HG03280 (cell line): Measurements from ENCODE around the gene LRMDA.

Source experiments
- ATAC-seq: cut with Tn5 transposase; IDR thresholded peaks from one replicate; pipeline ENCODE4 v1.9.1; 2021; ENCODE audit warnings: mild to moderate bottlenecking, moderate library complexity; ENCODE audit not compliant: unreplicated experiment

The LRMDA gene

GRCh38 chr10:76265441-76266113 is 834.2 kb downstream of the LRMDA start:
- ATAC-seq = no peak

GRCh38 chr10:76268530-76268929 is 837.1 kb downstream of the LRMDA start:
- ATAC-seq = no peak

- no peak for ATAC-seq
Observed at GRCh38 chr10:76268954-76269353, 837.5 kb downstream of the LRMDA start.

- ATAC-seq = no peak
Observed at GRCh38 chr10:76270464-76270863, 839.0 kb downstream of the LRMDA start.

- ATAC-seq = no peak
Observed at GRCh38 chr10:76274933-76275332, 843.5 kb downstream of the LRMDA start.

GRCh38 chr10:76278811-76279460 is 847.5 kb downstream of the LRMDA start:
- no peak for ATAC-seq

DNA sequence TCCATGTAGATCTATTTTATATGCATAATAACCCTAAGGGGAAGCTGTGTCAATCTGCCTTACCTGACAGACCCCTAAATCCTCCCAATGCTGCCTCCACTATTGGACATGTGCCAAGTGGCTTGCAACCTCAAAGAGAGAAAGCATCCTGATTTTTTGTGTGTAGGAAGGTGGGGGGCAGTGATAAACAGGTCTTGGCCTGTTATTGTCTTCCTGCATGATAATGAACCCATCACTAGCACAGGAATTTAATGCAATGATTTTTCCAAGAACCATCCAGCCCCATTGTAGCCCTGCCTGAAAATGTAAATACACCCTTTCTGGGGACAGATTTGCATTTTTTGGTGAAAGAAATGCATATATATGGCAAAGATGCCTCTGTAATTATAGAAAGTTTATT is 850.2 kb downstream of the LRMDA start:
- ATAC-seq = no peak

DNA sequence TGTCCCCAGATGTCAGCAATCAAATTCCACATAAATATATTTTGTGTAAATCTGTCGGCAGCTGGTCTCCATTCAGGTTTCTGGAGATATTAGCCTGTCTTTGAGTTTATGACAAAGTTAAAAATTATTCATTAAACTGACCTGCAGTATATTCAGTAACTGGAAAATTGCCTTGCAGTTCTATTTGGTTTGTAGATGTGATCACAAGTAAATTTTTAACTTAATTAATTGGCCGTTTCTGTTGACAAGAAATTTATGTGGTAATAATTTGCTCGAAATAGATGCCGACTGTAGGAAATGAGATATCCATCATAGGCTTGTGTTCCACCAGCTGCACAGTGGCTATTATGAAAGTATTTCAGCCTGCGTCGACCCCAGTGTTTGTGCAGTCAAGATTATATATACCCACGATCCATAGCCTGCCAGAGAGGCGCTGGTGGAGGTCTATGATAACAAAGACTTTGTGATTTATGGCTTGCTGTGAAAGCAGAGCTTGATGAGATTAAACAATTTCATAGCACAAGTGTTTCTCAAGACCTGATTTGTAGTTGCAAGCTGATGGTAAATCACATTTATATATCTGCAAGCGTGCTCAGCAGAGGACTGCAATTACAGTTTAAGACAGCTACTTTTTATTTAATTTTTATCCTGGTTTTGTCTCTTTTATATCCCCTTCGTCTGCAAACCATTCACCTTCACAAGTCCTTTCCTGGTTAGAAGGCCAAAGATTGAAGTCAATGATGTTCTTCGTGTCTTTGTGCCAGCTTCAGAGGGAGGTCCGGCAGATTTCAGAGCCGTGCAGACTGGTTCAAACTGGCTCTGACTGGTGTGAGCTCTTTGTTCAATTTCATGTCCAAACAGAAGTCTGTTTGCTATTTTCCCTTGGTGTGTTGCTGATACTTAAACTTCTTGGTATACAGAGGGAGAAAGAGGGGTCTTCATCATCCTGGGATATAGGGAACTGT is 850.9 kb downstream of the LRMDA start:
- no peak for ATAC-seq

- no peak for ATAC-seq
Observed at GRCh38 chr10:76284351-76284750, 852.9 kb downstream of the LRMDA start.

DNA sequence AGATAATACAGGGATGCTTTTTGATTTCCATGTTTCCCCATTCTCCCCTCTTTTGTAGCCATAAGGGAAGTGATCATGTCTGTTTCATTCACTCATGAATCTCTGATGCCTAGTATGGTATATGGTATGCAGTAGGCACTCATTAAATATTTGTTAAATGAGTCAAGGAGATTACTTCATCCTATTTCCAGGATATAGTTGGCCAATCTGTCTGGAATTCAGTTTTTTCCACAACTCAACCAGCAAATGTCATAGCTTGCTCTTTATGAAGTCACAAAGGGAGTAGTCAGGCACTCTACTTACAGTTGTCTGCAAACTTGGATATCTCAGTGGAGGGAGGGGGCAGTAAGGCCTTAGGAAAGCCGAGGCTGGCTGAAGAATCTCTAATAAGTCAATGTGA is 853.6 kb downstream of the LRMDA start:
- no peak for ATAC-seq

DNA sequence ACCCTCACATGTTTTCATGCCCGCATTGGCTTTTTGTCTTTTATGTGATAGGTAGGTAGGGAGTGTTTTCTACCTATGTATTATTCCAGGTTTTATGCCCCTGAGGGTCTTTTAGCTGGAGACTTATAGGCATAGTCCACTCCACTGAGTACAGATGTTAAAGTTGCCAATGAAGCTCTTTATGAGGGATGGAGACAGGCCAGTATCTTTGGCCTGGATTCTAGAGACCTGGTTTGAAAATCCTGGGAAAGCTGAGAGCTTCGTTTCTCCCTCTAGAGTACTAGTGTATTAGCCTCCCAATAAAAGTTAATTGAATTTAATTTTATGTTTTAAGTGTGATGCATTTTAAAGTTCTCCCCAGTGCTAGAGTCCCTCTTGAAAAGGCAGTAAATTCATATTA is 854.1 kb downstream of the LRMDA start:
- ATAC-seq = no peak

DNA sequence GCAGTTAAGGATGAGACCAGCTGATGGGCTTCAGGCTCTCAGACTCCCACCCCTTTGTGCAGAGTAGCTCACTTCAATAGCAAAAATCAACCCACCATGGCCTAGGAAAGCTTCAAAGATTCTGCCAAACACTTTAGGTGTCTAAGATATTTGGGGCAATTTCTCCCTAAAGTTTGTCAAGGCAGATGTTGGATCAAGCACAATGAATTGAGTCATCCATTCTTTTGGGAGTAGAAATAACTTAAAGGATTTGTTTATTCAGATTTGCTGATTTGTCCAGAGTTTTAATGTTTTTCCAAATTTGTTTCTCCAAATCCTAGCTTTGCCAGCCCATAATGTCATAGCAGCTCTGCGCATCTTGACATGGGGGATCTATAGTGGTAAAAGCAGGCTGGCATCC is 855.1 kb downstream of the LRMDA start:
- no peak for ATAC-seq

DNA sequence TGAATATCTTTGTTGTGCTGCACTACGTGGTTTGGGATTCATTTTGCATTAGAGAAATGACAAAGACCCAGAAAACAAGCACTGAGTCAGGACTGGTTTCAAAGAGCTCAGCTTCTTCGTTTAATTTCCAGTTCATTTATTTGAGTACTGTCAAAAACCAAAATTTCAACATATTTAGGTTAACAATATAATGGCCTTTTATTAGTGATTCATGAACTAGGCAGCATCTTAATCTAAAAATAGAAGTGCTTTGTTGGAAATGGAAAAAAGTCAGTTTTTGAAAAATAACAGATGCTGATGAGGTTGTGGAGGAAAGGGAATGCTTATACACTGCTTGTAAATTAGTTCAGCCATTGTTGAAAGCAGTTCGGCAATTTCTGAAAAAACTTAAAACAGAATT is 856.4 kb downstream of the LRMDA start:
- no peak for ATAC-seq

DNA sequence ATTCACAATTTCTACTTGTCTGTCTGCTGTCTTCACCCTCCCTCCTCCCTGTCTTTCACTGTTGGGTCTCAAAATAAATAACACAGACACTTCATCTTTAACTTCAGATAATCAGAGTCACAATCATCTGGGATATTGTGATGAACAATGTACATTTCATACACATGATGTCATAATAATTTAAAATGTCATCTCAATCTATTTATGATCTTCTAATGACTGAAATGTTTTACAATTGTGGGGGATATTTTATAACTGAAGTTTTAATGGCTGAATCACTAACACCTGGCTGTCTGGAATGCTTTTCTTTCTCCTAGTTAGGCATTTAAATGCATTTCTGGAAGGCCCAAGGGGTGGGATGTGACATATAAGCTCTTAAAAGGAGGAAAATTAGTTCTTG is 859.8 kb downstream of the LRMDA start:
- ATAC-seq = no peak

DNA sequence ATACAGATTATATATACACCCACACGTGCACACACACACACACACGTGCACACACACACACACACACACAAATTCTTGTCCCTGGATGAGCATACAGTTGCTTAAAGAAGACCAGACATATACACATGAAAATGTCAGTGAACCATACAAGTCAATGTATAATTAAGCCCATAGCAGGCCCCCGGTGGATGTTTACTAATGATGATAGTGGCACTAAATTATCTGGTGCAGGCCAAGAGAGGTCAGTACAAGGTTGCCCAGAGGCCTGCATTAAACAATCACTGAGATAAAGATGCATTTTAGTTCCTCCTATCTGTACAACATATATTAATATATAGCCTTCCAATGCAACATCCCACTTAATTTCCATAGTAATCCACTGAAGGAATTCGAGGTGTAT is 860.5 kb downstream of the LRMDA start:
- no peak for ATAC-seq

- no peak for ATAC-seq
Observed at GRCh38 chr10:76296957-76297356, 865.5 kb downstream of the LRMDA start.

DNA sequence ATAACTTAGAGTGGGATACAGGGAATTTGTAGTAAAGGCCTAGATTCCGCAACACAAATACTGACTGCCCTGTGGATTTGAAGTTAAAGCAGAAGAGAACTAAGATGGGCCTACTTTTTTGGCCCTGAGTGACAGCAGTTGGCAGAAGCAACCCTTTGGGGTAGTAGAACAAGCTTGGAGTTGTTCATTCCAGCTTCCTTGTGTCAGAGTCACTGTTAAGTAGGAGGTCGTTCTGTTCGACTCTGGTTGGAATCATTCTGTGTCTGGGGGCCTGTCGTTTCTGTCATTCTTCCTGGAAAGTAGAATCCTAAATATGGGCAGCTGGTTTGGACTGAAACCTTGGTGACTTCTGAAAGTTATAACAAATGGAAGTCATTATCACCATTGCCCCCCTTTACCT is 865.9 kb downstream of the LRMDA start:
- no peak for ATAC-seq

GRCh38 chr10:76297780-76298281 is 866.4 kb downstream of the LRMDA start:
- no peak for ATAC-seq

DNA sequence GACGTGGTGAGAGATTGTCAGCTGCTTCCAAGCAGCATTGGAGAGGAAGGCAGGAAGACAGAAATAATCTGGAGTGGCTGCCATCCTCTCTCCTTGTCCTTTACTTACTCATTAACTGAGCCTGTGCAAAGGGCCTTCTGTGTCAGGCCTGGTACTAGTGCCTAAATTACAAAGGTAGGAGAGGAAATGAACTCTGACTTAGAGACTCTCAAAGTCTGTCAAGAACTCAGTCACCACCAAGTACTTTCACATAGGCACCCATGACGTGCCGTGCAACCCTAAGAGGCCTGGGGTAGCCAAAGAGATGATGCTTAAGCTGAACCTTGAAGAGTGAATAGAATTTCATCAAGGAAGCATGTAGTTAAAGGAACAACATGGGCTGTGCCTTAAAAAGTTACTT is 866.9 kb downstream of the LRMDA start:
- no peak for ATAC-seq

DNA sequence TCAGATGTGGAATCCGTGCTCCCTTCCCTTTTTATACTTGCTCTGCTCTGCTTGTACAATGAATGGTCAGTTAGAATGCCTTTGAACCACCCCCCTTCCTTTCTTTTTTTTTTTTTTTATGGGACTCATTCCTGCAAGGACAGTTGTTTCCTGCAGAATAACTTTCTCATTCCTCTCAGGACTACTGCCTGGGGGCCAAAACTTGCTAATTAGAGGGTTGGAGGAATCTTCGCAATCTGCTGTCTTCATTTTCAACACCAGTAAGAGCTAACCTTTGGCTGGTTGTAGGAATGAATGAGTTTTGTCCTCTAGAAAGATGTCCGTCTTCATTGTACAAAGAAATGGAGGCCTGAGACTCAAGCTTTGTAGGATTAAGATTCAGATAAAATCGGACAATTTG is 868.1 kb downstream of the LRMDA start:
- ATAC-seq = no peak

DNA sequence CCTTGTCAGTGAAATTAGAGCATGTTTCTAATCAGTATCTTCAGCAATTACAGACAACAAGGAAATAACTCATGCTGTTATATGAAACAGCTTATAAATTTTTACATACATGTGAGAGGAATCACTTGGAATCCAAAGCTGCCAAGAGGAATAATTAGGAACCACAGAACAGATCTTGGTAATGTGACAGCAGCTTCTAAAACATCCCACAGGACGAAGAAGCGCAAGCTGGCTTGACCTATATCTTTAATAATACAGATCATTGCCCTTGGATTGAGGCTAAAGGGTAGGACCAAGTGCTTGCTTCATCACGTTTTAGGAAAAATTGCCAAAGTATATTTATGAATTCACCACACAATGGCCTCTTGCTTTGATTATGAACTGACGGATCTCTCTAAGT is 869.8 kb downstream of the LRMDA start:
- ATAC-seq = no peak

- no peak for ATAC-seq
Observed at GRCh38 chr10:76301950-76302349, 870.5 kb downstream of the LRMDA start.
